Measurements from ENCODE around the gene CTSZ.

GRCh38 chr20:59040667-59041066, 33.6 kb upstream of the CTSZ start:
- TF ChIP-seq CTCF (IDR thresholded peaks at IDR 0.05) (no peak), POLR2A (IDR thresholded peaks at IDR 0.05) (no peak)

Data from heart left ventricle (tissue), 13 donors.